ENCODE data around the gene MMP24.
A peak's percentile ranks its signal among the peaks of the same experiment; 100 is the strongest.
"Not testable (repeated sequence)": the region's sequence is repeated elsewhere in the genome, so short reads cannot be mapped to it uniquely, and the experiment has no call there.

Gene MMP24

GRCh38 chr20:35262321-35262720 is 35.8 kb downstream of the MMP24 start:
- not testable (repeated sequence) for DNase-seq

GRCh38 chr20:35262731-35263531 is 36.4 kb downstream of the MMP24 start:
- not testable (repeated sequence) for DNase-seq

- DNase-seq: no peak
Observed at GRCh38 chr20:35263532-35264341, 37.2 kb downstream of the MMP24 start.

- DNase-seq: peak; percentile 44
Observed at GRCh38 chr20:35264755-35265154, 38.3 kb downstream of the MMP24 start.

- DNase-seq: no peak
Observed at GRCh38 chr20:35267092-35267491, 40.6 kb downstream of the MMP24 start.

- DNase-seq: peak; percentile 85
Observed at GRCh38 chr20:35269055-35269781, 42.7 kb downstream of the MMP24 start.

GRCh38 chr20:35270021-35270902 is 43.8 kb downstream of the MMP24 start:
- DNase-seq: no peak

- no peak for DNase-seq
Observed at GRCh38 chr20:35271073-35271882, 44.8 kb downstream of the MMP24 start.

GRCh38 chr20:35271904-35272303 is 45.4 kb downstream of the MMP24 start:
- DNase-seq: no peak

- DNase-seq: no peak
Observed at GRCh38 chr20:35273449-35274171, 47.1 kb downstream of the MMP24 start.

GRCh38 chr20:35274172-35275092 is 47.9 kb downstream of the MMP24 start:
- DNase-seq: no peak

GRCh38 chr20:35275741-35276251 is 49.3 kb downstream of the MMP24 start:
- no peak for DNase-seq

GRCh38 chr20:35276408-35276807 is 49.9 kb downstream of the MMP24 start:
- no peak for DNase-seq

GRCh38 chr20:35277127-35277526 is 50.6 kb downstream of the MMP24 start:
- DNase-seq: no peak

- peak; percentile 96 for DNase-seq
Observed at GRCh38 chr20:35277531-35278395, 51.3 kb downstream of the MMP24 start, which contains the start of gene MMP24OS. Gene MMP24OS (minus strand): TSS chr20:35278122. CDS start chr20:35277929, 193 bp downstream.

- DNase-seq: no peak
Observed at GRCh38 chr20:35279040-35279439, 52.5 kb downstream of the MMP24 start.

- no peak for DNase-seq
Observed at GRCh38 chr20:35279533-35280174, 53.2 kb downstream of the MMP24 start.

- no peak for DNase-seq
Observed at GRCh38 chr20:35280523-35280922, 54.0 kb downstream of the MMP24 start.

Measured in hematopoietic multipotent progenitor cell treated with erythropoietin and hydrocortisone succinate and interleukin-3 and kit ligand, for 6 days (in vitro differentiated cells).